Esophagus squamous epithelium (tissue), 4 donors: ENCODE data around the gene PLOD1.

ENCODE experiments used
- POLR2A ChIP-seq, 4 donors: fragments of 450-650 bp; IDR thresholded peaks; one replicate each; pipeline ENCODE4 v1.6.1; 2017; ENCODE audit warnings: antibody characterized with exemption in 4 of 4, mild to moderate bottlenecking in 4 of 4, moderate library complexity in 3 of 4
- TF ChIP-seq, protein P1 (sequence below), 6 experiments: fragments of 450-650 bp in 4 of 6; fragments of 200-600 bp in 2 of 6; sonication (generic) in 2 of 6; IDR thresholded peaks; one replicate each; pipeline ENCODE4 v1.5.1; 2016 to 2019; ENCODE audit warnings: antibody characterized with exemption in 6 of 6, mild to moderate bottlenecking in 4 of 6, moderate library complexity in 4 of 6

- TF ChIP-seq, protein P1, sequence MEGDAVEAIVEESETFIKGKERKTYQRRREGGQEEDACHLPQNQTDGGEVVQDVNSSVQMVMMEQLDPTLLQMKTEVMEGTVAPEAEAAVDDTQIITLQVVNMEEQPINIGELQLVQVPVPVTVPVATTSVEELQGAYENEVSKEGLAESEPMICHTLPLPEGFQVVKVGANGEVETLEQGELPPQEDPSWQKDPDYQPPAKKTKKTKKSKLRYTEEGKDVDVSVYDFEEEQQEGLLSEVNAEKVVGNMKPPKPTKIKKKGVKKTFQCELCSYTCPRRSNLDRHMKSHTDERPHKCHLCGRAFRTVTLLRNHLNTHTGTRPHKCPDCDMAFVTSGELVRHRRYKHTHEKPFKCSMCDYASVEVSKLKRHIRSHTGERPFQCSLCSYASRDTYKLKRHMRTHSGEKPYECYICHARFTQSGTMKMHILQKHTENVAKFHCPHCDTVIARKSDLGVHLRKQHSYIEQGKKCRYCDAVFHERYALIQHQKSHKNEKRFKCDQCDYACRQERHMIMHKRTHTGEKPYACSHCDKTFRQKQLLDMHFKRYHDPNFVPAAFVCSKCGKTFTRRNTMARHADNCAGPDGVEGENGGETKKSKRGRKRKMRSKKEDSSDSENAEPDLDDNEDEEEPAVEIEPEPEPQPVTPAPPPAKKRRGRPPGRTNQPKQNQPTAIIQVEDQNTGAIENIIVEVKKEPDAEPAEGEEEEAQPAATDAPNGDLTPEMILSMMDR (IDR thresholded peaks at IDR 0.05) = no peak
- no peak for TF ChIP-seq POLR2A (IDR thresholded peaks at IDR 0.05)
Measured at GRCh38 chr1:11914024-11914423, 20.5 kb upstream of the PLOD1 start.
